HUES48 (cell line): ENCODE measurements around the gene KLRC4.

Source experiments
- H3K27ac ChIP-seq: one replicate; pipeline ENCODE4 v1.7.0; 2013; ENCODE audit warnings: low read depth, low read length, inconsistent platforms
- H3K27me3 ChIP-seq: 2 replicates; pipeline ENCODE4 v1.6.1; 2013; ENCODE audit warnings: mild to moderate bottlenecking, low read length; ENCODE audit not compliant: control insufficient read depth, insufficient read depth
- H3K36me3 ChIP-seq: 2 replicates; pipeline ENCODE4 v1.6.1; 2013; ENCODE audit warnings: low read length; ENCODE audit not compliant: control insufficient read depth, insufficient read depth
- H3K4me1 ChIP-seq: 2 replicates; pipeline ENCODE4 v1.6.1; 2013; ENCODE audit warnings: mild to moderate bottlenecking, low read length; ENCODE audit not compliant: control insufficient read depth, insufficient read depth
- H3K4me3 ChIP-seq: 2 replicates; pipeline ENCODE4 v1.5.1; 2013; ENCODE audit warnings: mild to moderate bottlenecking, low read depth, low read length
- H3K9ac ChIP-seq: 2 replicates; pipeline ENCODE4 v1.6.1; 2013; ENCODE audit warnings: mild to moderate bottlenecking, low read depth, low read length, moderate library complexity
- H3K9me3 ChIP-seq: 2 replicates; pipeline ENCODE4 v1.6.1; 2013; ENCODE audit warnings: low read length; ENCODE audit not compliant: control insufficient read depth, insufficient read depth

Gene KLRC4

GRCh38 chr12:10358131-10358530, 51.4 kb downstream of the KLRC4 start:
- no peaks in the 10 kb centered on the region for H3K9me3 ChIP-seq
- H3K27me3 ChIP-seq, result no peaks in the 10 kb centered on the region
- H3K9ac ChIP-seq, result no peak overlapping the region
- H3K4me3 ChIP-seq, result no peak overlapping the region
- no peak overlapping the region for H3K27ac ChIP-seq
- H3K4me1 ChIP-seq, result peaks cover 28% of the 10 kb centered on the region
- no peaks in the 10 kb centered on the region for H3K36me3 ChIP-seq
